ENCODE results near the gene WDR90. TPM values are rescaled to one million over a fixed set of nuclear protein-coding genes. Genes with fewer than 3 reads are reported as not detected.

WDR90 gene
- 8.7 and 10.7 TPM in 2 replicates for total RNA-seq

GRCh38 chr16:648781-649589 is at the start of gene WDR90:
TSS of gene WDR90 (plus strand) at chr16:649365. CDS start at chr16:649417, 52 bp downstream.

GRCh38 chr16:630815-631405 is 18.3 kb upstream of the WDR90 start, which contains the start of gene WFIKKN1:
TSS of gene WFIKKN1 (plus strand) at chr16:630985. CDS start at chr16:631254, 269 bp downstream.

GRCh38 chr16:636206-637080 is 12.7 kb upstream of the WDR90 start, which contains the start of gene METTL26:
TSS of gene METTL26 (minus strand) at chr16:636305. CDS start at chr16:636290, 15 bp downstream.

GRCh38 chr16:641326-642188 is 7.6 kb upstream of the WDR90 start, which contains the start of gene MCRIP2:
TSS of gene MCRIP2 (plus strand) at chr16:641828. CDS start at chr16:641992, 164 bp downstream.

GRCh38 chr16:667780-668518 is 18.8 kb downstream of the WDR90 start, which contains the start of gene RHOT2:
TSS of gene RHOT2 (plus strand) at chr16:668132. CDS start at chr16:668200, 68 bp downstream.

GRCh38 chr16:674968-675883 is 26.1 kb downstream of the WDR90 start, which contains the start of gene RHBDL1:
TSS of gene RHBDL1 (plus strand) at chr16:675671. CDS start at chr16:675791, 120 bp downstream.

GRCh38 chr16:679814-680624 is 30.9 kb downstream of the WDR90 start, which contains the start of gene STUB1:
TSS of gene STUB1 (plus strand) at chr16:680410. CDS start at chr16:680526, 116 bp downstream.

GRCh38 chr16:684071-684794 is 35.1 kb downstream of the WDR90 start, which contains the start of gene JMJD8:
TSS of gene JMJD8 (minus strand) at chr16:684334. CDS start at chr16:684319, 15 bp downstream.

GRCh38 chr16:705431-706188 is 56.4 kb downstream of the WDR90 start, which contains the start of gene FBXL16:
TSS of gene FBXL16 (minus strand) at chr16:705801. CDS start at chr16:697405, 8,396 bp downstream.

GRCh38 chr16:714558-715476 is 65.7 kb downstream of the WDR90 start, which contains the start of gene METRN:
TSS of gene METRN (plus strand) at chr16:715118. CDS start at chr16:715290, 172 bp downstream.

Other genes starting within 250 kb of the WDR90 start
- 5.3 and 11.1 TPM in 2 replicates for gene DECR2, start 247.5 kb upstream of the WDR90 start, total RNA-seq
- gene RAB11FIP3, start 223.7 kb upstream of the WDR90 start, total RNA-seq: 9.2 and 15.2 TPM in 2 replicates
- 48.8 and 50.6 TPM in 2 replicates for gene CAPN15, start 121.7 kb upstream of the WDR90 start, total RNA-seq
- gene PRR35, start 89.0 kb upstream of the WDR90 start, total RNA-seq: not detected in 2 replicates
- under 0.01 TPM in 1 of 2 replicates, not detected in the other for gene NHLRC4, start 82.4 kb upstream of the WDR90 start, total RNA-seq
- 24.6 and 27.7 TPM in 2 replicates for gene PIGQ, start 79.4 kb upstream of the WDR90 start, total RNA-seq
- gene RAB40C, start 59.3 kb upstream of the WDR90 start, total RNA-seq: 15.7 and 19.2 TPM in 2 replicates
- gene WFIKKN1, start 18.4 kb upstream of the WDR90 start, total RNA-seq: 0.21 and 0.24 TPM in 2 replicates
- gene METTL26, start 13.1 kb upstream of the WDR90 start, total RNA-seq: 86.1 and 148 TPM in 2 replicates
- gene MCRIP2, start 7.5 kb upstream of the WDR90 start, total RNA-seq: 55.4 and 57.3 TPM in 2 replicates
- 46.5 and 56.1 TPM in 2 replicates for gene RHOT2, start 18.8 kb downstream of the WDR90 start, total RNA-seq
- 7.0 and 19.2 TPM in 2 replicates for gene RHBDL1, start 26.3 kb downstream of the WDR90 start, total RNA-seq
- 145 and 166 TPM in 2 replicates for gene STUB1, start 31.0 kb downstream of the WDR90 start, total RNA-seq
- 24.8 and 27.5 TPM in 2 replicates for gene JMJD8, start 35.0 kb downstream of the WDR90 start, total RNA-seq
- gene WDR24, start 41.0 kb downstream of the WDR90 start, total RNA-seq: 3.1 and 3.8 TPM in 2 replicates
- gene FBXL16, start 56.4 kb downstream of the WDR90 start, total RNA-seq: 0.21 and 0.72 TPM in 2 replicates
- gene METRN, start 65.8 kb downstream of the WDR90 start, total RNA-seq: 191 and 218 TPM in 2 replicates
- gene ANTKMT, start 71.8 kb downstream of the WDR90 start, total RNA-seq: 34.0 and 42.0 TPM in 2 replicates
- 0.85 and 2.2 TPM in 2 replicates for gene CCDC78, start 77.1 kb downstream of the WDR90 start, total RNA-seq
- 28.6 and 44.1 TPM in 2 replicates for gene HAGHL, start 77.7 kb downstream of the WDR90 start, total RNA-seq
- gene CIAO3, start 91.6 kb downstream of the WDR90 start, total RNA-seq: 37.1 and 46.3 TPM in 2 replicates
- gene MSLN, start 111.4 kb downstream of the WDR90 start, total RNA-seq: 9.0 and 15.4 TPM in 2 replicates
- 31.3 and 38.1 TPM in 2 replicates for gene RPUSD1, start 139.0 kb downstream of the WDR90 start, total RNA-seq
- 2.8 and 8.4 TPM in 2 replicates for gene CHTF18, start 139.3 kb downstream of the WDR90 start, total RNA-seq
- gene GNG13, start 151.4 kb downstream of the WDR90 start, total RNA-seq: not detected in 2 replicates

Data from tracheal epithelial cell (primary cell).